SH-SY5Y (cell line): ENCODE results near the gene CHCHD3.

Experiments used
- GATA2 ChIP-seq: IDR thresholded peaks from 2 replicates; pipeline ENCODE4 v1.6.1; 2011; ENCODE audit warnings: mild to moderate bottlenecking, low read depth, low read length
- GATA3 ChIP-seq: IDR thresholded peaks from 2 replicates; pipeline ENCODE4 v1.6.1; 2011; ENCODE audit warnings: low read depth, mild to moderate bottlenecking, low read length, moderate library complexity

DNA sequence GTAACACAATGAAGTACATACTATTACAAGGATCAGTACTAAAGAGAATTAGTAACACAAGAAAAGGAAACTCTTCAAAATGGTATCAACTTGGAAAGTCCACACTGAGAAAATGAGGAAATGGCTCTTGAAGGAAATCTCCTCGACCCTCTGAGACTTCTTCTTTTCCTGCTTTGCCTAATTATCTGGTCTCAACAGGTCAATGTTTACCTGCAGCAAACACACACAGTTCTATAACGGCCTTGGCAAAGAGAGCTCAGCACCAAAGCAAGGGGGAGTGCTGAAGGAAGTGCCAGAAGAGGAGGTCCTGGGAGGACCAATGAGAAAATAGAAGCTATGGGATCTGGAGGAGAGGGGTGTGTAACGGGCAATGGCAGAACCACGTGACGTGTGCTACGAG is 21.9 kb downstream of the CHCHD3 start:
- TF ChIP-seq GATA3 (no peak), GATA2 (no peak)
